ENCODE data around the gene ABHD17A. TPM values are rescaled to one million over a fixed set of nuclear protein-coding genes. Genes with fewer than 3 reads are reported as not detected.

Gene ABHD17A
- total RNA-seq, 1 donor from 2014 or later: 62.0 TPM

DNA sequence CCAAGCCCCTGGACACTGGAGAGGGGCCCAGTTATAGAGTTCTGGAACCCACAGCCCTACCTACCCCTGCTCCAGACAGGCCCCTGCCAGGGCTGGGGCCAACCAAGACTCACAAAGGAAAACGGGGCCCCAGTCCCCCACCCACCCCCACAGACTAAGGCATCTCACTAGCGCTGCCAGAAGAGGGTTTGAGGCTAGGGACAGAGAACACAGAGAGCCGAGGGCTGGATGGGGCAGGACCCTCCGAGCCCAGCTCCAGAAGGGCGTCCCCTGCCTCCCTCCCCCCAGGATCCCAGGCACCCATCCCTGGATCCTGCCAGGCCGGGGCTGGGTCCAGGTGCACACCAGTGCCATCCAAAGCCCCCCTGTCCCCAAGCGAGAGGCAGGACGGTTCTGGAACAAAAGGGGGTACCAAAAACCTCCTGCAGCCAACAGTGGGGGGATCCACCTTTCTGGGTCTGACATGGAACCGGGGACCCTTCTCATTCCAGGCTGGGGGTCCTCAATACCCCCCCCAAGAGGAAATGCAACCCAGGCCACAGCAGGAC lies 32.6 kb downstream of the ABHD17A start:
- no peaks in the 10 kb centered on the region for H3K27me3 Mint-ChIP-seq (ENCODE audit: low read depth)
- DNase-seq (ENCODE audit: low spot score in 2 of 2, unreplicated experiment in 2 of 2): no peak
- H3K36me3 Mint-ChIP-seq: no peaks in the 10 kb centered on the region
- TF ChIP-seq, protein P1, sequence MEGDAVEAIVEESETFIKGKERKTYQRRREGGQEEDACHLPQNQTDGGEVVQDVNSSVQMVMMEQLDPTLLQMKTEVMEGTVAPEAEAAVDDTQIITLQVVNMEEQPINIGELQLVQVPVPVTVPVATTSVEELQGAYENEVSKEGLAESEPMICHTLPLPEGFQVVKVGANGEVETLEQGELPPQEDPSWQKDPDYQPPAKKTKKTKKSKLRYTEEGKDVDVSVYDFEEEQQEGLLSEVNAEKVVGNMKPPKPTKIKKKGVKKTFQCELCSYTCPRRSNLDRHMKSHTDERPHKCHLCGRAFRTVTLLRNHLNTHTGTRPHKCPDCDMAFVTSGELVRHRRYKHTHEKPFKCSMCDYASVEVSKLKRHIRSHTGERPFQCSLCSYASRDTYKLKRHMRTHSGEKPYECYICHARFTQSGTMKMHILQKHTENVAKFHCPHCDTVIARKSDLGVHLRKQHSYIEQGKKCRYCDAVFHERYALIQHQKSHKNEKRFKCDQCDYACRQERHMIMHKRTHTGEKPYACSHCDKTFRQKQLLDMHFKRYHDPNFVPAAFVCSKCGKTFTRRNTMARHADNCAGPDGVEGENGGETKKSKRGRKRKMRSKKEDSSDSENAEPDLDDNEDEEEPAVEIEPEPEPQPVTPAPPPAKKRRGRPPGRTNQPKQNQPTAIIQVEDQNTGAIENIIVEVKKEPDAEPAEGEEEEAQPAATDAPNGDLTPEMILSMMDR (IDR thresholded peaks at IDR 0.05; ENCODE audit: unreplicated experiment): no peak
- no peak overlapping the region for H3K27ac Mint-ChIP-seq
- peaks cover 23% of the 10 kb centered on the region for H3K4me1 Mint-ChIP-seq
- H3K4me3 Mint-ChIP-seq: no peak overlapping the region
- no peaks in the 10 kb centered on the region for H3K9me3 Mint-ChIP-seq

DNA sequence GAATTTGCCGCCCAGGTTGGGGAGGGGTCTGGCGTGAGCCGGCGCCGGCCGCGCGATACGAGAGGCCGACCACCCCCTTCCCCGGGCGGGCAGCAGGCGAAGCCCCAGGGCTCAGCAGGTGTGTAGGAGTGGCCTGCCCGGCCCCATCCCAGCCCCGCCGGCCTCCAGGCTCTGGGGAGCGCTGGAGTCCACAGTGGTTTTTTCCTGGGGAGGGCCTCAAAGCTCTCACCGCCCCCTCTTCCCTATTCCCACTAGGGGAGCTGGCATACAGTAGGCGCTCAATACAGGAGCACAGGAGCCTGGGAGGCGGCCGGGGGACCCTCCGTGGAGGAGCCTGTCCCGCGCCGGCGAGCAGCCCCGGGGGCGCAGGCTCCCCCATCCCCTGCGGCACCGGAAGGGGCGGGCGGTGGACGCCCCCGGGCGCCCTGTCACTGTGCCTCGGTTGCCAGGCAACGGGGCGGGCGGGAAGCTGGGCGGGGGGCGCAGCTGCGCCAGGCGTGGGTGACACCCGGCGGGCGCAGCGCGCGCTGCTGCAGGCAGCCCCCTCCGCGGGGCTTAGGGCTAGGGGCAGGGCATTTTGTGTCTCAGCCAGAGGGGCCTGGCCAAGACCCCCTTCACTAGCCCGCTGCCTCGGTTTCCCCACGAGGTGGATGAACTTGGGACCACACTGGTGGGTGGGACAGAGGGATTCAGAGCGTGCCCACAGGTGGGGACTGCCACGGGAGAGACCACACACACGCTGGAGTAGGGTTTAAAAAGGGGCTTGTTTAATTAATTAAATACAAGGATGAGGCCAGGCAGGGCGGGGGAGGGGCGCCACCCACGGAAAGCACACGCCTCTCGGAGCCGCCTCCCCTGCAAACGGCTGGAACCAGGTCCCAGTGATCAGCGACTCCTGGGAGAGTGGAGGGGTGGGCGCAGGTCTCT lies 33.4 kb downstream of the ABHD17A start:
- Mint-ChIP-seq H3K4me3 (no peak overlapping the region), H3K27ac (no peak overlapping the region), H3K27me3 (ENCODE audit: low read depth) (no peaks in the 10 kb centered on the region), H3K9me3 (no peaks in the 10 kb centered on the region), H3K36me3 (no peaks in the 10 kb centered on the region), H3K4me1 (peaks cover 29% of the 10 kb centered on the region)
- TF ChIP-seq, protein P1 (IDR thresholded peaks at IDR 0.05; ENCODE audit: unreplicated experiment): no peak
- no peak for DNase-seq (ENCODE audit: low spot score in 2 of 2, unreplicated experiment in 2 of 2)

DNA sequence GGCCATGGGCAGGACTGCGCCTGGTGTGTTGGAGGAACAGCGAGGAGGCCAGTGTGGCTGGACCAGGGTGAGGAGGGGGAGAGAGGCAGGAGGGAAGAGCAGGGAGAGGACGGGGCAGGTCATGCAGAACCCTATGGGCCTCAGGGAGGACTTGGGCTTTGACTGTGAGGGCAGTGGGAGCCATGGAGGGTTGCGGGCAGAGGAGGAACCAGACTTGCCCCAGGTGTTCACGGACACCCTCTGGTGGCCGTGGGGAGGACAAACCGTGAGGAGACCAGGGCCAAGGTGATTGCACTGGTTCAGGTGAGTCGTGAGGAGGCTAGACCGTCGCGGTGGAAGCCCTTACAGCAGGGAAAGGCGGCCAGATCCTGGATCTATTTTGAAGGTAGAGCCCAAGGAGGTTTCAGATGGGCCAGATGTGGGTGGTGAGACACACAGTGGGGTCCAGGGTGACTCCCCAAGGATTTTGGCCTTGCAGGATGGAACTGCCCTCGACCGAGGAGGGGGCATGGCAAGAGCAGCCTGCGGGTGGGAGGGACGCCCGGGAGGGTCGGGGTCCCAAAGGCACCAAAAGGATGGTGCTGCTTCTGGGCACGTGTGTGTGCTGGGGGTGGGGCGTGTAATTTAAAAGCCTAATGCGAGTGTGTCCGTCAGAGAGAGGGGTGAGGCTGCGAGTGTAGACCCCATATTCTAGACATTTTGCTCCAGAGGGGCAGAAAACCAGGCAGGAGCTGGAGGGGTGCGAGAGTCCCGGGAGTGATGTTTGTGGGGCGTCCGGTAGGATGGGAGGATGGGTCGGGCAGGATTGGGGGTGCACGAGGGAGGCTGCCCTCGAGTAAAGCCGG lies 34.3 kb downstream of the ABHD17A start:
- TF ChIP-seq, protein P1 (IDR thresholded peaks at IDR 0.05; ENCODE audit: unreplicated experiment): peak; percentile 28
- no peak for DNase-seq (ENCODE audit: low spot score in 2 of 2, unreplicated experiment in 2 of 2)
- Mint-ChIP-seq H3K27me3 (ENCODE audit: low read depth) (no peaks in the 10 kb centered on the region), H3K27ac (no peak overlapping the region), H3K9me3 (no peaks in the 10 kb centered on the region), H3K36me3 (no peaks in the 10 kb centered on the region), H3K4me3 (no peak overlapping the region), H3K4me1 (peaks cover 31% of the 10 kb centered on the region)

DNA sequence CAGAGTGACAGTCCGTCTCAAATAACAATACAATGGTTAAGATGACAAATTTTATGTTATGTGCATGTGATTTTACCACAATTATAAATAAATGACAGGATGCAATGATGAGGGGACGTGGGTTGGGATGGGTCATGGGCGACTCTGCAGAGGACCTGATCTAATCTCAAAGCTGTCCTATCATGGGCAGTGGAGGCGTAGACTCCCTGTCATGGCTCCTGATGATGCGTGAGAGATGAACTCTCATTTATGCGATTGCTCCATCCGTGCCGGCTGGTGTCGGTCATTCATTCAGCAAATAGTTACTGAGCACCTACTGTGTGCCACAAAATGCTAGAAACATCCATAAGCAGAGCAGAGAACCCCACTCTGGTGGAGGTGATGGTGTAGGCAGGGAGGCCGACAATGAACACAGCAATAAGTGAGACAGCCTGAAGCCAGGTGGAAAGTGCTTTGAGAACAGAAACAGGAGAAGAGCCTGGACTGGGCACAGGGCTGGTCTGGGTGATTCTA lies 35.4 kb downstream of the ABHD17A start:
- Mint-ChIP-seq H3K9me3 (no peaks in the 10 kb centered on the region), H3K4me3 (no peak overlapping the region), H3K27ac (no peak overlapping the region), H3K27me3 (ENCODE audit: low read depth) (no peaks in the 10 kb centered on the region), H3K4me1 (peaks cover 27% of the 10 kb centered on the region), H3K36me3 (no peaks in the 10 kb centered on the region)
- no peak for DNase-seq (ENCODE audit: low spot score in 2 of 2, unreplicated experiment in 2 of 2)
- TF ChIP-seq, protein P1 (IDR thresholded peaks at IDR 0.05; ENCODE audit: unreplicated experiment): no peak

DNA sequence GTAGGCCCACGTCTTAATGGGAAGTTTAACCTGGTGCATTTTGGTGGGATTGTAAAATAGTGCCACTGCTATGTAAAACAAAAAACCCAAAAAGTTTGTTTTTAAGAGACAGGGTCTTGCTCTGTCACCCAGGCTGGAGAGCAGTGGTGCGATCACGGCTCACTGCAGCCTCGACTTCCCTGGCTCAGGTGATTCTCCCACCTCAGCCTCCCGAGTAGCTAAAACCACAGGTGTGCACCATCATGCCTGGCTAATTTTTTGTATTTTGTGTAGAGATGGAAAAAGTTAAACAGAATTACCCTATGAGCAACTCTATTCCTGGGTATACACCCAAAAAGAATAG lies 36.2 kb downstream of the ABHD17A start:
- Mint-ChIP-seq H3K27me3 (ENCODE audit: low read depth) (no peaks in the 10 kb centered on the region), H3K4me3 (peak overlapping the region; percentile 60), H3K27ac (peak overlapping the region; percentile 67), H3K36me3 (no peaks in the 10 kb centered on the region), H3K9me3 (no peaks in the 10 kb centered on the region), H3K4me1 (peaks cover 22% of the 10 kb centered on the region)
- DNase-seq (ENCODE audit: low spot score in 2 of 2, unreplicated experiment in 2 of 2): no peak
- TF ChIP-seq, protein P1 (IDR thresholded peaks at IDR 0.05; ENCODE audit: unreplicated experiment): no peak

Measured in mesothelial cell of epicardium (in vitro differentiated cells).